C4-2B (cell line): Measurements from ENCODE around the gene OSBP2.

Experiments used
- CTCF ChIP-seq: fragments of 450-650 bp; conservative IDR thresholded peaks from 2 replicates; pipeline ENCODE4 v1.5.1; 2017; ENCODE audit warnings: mild to moderate bottlenecking
- ZFX ChIP-seq: fragments of 450-650 bp; IDR thresholded peaks from 2 replicates; pipeline ENCODE4 v1.6.1; 2017

- no peak for TF ChIP-seq CTCF
- no peak for TF ChIP-seq ZFX
Observed at GRCh38 chr22:30909306-30909705, 214.6 kb downstream of the OSBP2 start.
